Measurements from ENCODE around the gene MARCHF5.
"Not testable (repeated sequence)": the region's sequence is repeated elsewhere in the genome, so short reads cannot be mapped to it uniquely, and the experiment has no call there.

The MARCHF5 gene

GRCh38 chr10:92381543-92381954 lies 90.6 kb downstream of the MARCHF5 start:
- no peak for DNase-seq (ENCODE audit: extremely low spot score)
- ChIA-PET POLR2A (no interaction called here), CTCF (interaction anchor here (1.0 to 1.3 kb wide), 3 partner anchors 23 to 122 kb away, joined by 3 read pairs; no protein-coding TSS in a partner anchor)
- TF ChIP-seq, protein P1, sequence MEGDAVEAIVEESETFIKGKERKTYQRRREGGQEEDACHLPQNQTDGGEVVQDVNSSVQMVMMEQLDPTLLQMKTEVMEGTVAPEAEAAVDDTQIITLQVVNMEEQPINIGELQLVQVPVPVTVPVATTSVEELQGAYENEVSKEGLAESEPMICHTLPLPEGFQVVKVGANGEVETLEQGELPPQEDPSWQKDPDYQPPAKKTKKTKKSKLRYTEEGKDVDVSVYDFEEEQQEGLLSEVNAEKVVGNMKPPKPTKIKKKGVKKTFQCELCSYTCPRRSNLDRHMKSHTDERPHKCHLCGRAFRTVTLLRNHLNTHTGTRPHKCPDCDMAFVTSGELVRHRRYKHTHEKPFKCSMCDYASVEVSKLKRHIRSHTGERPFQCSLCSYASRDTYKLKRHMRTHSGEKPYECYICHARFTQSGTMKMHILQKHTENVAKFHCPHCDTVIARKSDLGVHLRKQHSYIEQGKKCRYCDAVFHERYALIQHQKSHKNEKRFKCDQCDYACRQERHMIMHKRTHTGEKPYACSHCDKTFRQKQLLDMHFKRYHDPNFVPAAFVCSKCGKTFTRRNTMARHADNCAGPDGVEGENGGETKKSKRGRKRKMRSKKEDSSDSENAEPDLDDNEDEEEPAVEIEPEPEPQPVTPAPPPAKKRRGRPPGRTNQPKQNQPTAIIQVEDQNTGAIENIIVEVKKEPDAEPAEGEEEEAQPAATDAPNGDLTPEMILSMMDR (IDR thresholded peaks at IDR 0.05; ENCODE audit: control extremely low read depth, extremely low read depth, low read depth, missing control alignments): no peak

DNA sequence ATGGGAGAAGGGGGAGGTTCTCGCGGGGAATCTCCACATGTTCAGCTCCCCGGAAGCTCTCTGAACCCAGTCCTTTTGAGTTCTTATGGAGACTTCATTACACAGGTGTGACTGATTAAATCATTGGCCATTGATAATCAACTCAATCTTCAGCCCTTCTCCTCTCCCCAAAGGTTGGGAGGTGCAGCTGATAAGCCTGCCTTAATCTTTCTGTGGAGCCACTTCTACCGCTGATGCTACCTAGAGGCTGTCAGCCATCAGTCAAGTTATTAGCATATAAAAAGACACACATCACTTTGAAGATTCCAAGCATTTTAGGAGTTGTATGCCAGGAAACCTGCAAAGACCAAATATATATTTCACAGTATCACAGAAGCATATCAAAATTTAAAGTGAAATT lies 91.7 kb downstream of the MARCHF5 start:
- no peak for DNase-seq (ENCODE audit: extremely low spot score)
- ChIA-PET POLR2A (no interaction called here), CTCF (interaction anchor here (1.2 kb wide), 1 partner anchor 107 kb away, joined by 3 read pairs; no protein-coding TSS in a partner anchor)
- TF ChIP-seq, protein P1 (IDR thresholded peaks at IDR 0.05; ENCODE audit: control extremely low read depth, extremely low read depth, low read depth, missing control alignments): no peak

DNA sequence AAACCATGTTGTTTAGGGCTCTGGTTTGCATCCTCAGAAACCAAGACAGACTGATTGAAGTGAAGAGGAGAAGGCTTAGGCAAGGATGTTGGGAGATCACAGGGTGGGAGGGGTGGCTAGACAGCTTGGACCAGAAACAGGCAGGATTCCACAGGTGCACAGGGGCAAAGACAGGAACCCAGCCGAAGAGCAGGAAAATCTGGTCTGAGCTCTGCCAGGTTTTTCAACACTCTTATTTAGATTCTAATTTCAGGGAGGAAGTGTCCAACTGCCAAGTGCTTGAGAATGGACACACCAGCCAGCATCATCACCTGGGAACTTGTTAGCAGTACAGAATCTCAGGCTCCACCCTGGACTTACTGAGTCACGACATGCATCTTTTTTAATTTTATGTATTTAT lies 93.8 kb downstream of the MARCHF5 start:
- TF ChIP-seq, protein P1 (IDR thresholded peaks at IDR 0.05; ENCODE audit: control extremely low read depth, extremely low read depth, low read depth, missing control alignments): no peak
- POLR2A ChIA-PET: no interaction called here
- DNase-seq (ENCODE audit: extremely low spot score): no peak
- CTCF ChIA-PET: no interaction called here

- TF ChIP-seq, protein P1 (IDR thresholded peaks at IDR 0.05; ENCODE audit: control extremely low read depth, extremely low read depth, low read depth, missing control alignments): no peak
- POLR2A ChIA-PET: no interaction called here
- DNase-seq (ENCODE audit: extremely low spot score): no peak
- CTCF ChIA-PET: no interaction called here
Measured at GRCh38 chr10:92385831-92386230, 94.9 kb downstream of the MARCHF5 start.

GRCh38 chr10:92387289-92387940 lies 96.4 kb downstream of the MARCHF5 start:
- ChIA-PET CTCF (no interaction called here), POLR2A (no interaction called here)
- DNase-seq (ENCODE audit: extremely low spot score): peak; percentile 37
- TF ChIP-seq, protein P1 (IDR thresholded peaks at IDR 0.05; ENCODE audit: control extremely low read depth, extremely low read depth, low read depth, missing control alignments): no peak

DNA sequence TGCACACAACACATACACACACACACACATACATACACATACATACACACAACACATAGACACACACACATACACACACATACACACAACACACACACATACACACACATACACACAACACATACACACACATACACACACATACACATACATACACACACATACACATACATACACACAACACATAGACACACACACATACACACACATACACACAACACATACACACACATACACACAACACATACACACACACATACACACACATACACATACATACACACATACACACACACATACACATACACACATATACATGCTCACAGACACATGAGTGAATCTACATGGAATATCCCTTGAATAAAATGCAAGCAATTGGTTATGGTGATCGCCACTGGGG lies 102.2 kb downstream of the MARCHF5 start:
- DNase-seq (ENCODE audit: extremely low spot score); POLR2A ChIA-PET; CTCF ChIA-PET: not testable (repeated sequence)

GRCh38 chr10:92395271-92395670 lies 104.3 kb downstream of the MARCHF5 start:
- POLR2A ChIA-PET: no interaction called here
- TF ChIP-seq, protein P1 (IDR thresholded peaks at IDR 0.05; ENCODE audit: control extremely low read depth, extremely low read depth, low read depth, missing control alignments): no peak
- CTCF ChIA-PET: interaction anchor here (1.2 kb wide), 1 partner anchor 12 kb away, joined by 3 read pairs; no protein-coding TSS in a partner anchor
- no peak for DNase-seq (ENCODE audit: extremely low spot score)

DNA sequence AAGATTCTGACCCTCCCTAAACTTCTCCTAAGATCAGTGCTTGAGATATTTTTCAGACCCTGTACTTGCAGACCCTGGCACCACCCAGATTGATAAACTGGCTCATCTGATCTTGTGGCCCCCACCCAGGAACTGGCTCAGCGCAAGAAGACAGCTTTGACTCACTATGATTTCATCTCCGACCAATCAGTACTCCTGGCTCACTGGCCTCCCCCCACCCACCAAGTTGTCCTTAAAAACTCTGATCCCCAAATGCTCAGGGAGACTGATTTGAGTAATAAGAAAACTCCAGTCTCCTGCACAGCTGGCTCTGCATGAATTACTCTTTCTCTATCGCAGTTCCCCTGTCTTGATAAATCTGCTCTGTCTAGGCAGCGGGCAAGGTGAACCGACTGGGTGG lies 111.3 kb downstream of the MARCHF5 start:
- DNase-seq (ENCODE audit: extremely low spot score); CTCF ChIA-PET; POLR2A ChIA-PET: not testable (repeated sequence)
